Measurements from ENCODE around the gene LLGL2.

Gene LLGL2

GRCh38 chr17:75552425-75553294 lies 27.2 kb downstream of the LLGL2 start:
- DNase-seq = no peak

DNA sequence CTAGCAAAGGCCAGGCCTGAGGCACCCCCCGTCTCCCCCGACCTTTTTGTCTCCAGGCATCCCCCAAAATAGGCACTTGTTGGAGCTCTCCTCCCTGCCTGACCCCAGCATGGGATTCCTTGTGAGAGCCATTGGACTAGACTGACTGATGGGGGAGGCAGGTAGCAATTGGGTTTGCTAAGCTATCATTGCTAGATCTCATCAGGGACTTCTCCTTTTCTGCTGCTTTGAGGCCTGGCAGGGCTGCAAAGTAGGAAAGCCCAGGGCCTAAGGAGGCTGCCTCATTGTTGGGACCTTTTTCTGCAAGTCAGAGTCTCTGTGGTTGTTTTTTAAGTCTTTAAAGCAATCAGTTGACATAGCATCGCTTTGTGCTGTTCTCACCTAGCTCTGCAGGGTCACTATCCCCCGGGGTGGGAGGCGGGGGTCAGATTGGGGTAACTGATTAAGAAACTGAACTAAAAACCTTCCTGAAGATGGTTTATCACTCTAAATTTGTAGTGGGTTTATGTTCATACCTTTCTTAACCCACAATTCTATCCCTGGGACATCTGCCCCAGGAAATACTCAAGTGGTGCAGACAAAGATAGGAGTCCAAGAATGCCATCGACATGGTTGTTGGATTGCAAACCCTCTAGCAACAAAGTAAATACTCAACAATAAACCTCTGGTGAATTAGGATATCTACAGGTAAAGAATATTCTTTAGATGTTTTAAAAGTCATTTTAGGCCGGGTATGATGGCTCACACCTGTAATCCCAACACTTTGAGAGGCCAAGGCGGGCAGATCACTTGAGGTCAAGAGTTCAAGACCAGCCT lies 28.0 kb downstream of the LLGL2 start:
- no peak for DNase-seq

DNA sequence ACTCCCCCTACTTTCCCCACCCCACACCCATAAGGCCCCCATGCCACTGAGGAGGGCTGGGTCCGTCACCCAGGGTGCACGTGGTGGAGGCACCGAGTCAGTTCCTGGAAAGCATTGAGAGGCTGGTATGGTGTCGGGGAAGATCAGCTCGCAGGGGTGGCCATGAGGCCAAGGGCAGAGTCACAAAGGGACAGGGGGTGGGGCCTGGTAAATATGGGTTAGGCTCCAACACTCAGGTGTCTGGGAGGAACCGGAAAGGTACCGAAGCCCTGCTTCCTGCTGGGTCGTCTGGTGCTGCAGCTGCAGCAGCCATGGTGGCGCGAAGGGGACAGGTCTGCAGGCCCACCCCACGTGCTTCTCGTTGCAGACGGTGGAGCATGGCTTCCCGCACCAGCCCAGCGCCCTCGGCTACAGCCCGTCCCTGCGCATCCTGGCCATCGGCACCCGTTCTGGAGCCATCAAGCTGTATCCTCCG lies 30.2 kb downstream of the LLGL2 start:
- DNase-seq = no peak

DNA sequence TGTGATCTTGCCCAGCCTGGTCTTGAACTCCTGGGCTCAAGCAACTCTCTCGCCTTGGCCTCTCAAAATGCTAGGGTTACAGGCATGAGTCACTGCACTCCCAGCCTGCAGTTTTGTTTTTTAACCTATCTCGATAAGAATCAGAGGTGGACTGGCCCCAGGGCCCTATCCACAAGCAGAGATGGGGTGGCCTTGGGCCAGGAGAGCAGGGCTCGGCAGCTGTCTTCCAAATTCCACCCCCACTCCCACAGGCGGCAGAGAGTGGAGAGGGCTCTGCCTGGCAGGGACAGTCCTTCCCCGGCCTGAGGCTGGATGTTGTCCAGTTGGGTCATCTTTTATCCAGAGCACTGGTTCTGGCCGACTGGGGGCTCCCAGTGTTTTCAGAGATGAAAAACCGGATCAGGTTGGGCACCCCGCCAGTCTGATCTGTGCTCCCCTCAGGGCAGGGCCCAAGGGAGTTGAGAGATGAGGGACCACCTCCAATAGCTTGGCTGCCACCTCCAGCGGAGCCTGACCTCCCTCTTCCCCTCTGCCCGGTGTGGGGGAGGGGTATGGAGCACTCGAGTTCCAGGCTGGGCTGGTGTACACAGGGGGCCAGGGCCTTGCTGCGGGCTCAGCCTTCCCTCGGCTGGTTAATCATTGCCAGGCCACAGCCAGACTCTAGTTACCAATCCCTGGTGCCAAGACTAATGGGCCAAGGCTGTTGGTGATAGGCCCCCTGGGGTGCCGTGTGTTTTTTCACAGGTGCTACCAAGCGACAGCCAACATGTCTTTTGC lies 31.8 kb downstream of the LLGL2 start:
- no peak for DNase-seq

GRCh38 chr17:75557852-75558665 lies 32.6 kb downstream of the LLGL2 start:
- DNase-seq = no peak

DNA sequence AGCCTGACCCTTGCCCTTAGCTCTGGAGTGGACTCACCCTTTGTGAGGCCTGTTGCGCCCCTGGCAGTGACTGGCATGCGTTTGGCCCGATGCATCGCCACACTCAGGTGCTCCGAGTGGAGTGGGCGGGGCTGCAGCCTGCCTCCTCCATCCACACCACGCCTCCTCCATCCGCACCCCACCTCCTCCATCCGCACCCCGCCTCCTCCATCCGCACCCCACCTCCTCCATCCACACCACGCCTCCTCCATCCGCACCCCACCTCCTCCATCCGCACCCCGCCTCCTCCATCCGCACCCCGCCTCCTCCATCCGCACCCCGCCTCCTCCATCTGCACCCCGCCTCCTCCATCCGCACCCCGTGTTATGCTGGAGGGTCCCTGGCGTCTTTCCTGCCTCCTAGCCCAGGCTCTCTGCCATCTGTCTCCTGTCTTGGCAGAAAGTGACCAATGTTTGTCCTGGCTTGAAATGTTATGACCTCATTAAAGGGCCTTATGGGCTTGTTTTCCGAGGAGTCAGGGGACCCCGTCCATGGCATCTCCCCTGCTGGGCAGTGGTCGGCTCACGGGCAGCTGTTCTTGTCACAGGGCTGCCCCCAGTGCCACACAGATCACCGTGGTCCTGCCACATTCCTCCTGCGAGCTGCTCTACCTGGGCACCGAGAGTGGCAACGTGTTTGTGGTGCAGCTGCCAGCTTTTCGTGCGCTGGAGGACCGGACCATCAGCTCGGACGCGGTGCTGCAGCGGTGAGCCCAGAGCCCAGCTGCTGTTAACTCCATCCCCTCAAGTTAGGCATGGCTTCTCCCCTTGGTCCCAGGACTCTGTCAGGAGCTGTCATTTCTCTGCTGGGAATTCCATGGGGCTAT lies 33.4 kb downstream of the LLGL2 start:
- no peak for DNase-seq

DNA sequence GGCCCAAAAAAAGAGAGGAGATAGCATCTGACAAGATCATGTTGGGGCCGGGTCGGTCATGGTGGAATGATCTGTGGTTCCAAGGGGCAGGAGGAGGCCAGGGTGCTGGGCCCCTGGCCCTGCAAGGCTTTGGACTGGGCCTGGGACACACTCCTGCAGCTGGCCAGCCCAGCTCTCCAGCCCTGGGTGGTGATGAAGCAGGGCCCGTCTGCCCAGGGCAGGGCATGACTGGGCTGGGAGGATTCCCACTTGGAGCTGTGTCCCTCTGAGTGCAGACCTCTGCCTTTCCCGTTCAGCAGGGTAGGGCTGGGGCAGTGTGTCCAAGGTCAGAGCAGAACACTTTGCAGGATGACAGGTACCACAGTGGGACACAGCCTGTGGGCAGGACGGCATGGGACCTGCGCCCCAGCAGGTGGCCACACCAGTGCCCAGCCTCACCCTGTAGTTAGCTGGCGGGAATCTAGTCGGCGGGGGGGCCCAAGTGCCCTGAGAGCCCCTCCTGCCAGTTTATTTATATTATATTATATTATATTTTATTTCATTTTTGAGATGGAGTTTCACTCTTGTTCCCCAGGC lies 34.5 kb downstream of the LLGL2 start:
- no peak for DNase-seq

GRCh38 chr17:75561927-75562603 lies 36.6 kb downstream of the LLGL2 start:
- no peak for DNase-seq

DNA sequence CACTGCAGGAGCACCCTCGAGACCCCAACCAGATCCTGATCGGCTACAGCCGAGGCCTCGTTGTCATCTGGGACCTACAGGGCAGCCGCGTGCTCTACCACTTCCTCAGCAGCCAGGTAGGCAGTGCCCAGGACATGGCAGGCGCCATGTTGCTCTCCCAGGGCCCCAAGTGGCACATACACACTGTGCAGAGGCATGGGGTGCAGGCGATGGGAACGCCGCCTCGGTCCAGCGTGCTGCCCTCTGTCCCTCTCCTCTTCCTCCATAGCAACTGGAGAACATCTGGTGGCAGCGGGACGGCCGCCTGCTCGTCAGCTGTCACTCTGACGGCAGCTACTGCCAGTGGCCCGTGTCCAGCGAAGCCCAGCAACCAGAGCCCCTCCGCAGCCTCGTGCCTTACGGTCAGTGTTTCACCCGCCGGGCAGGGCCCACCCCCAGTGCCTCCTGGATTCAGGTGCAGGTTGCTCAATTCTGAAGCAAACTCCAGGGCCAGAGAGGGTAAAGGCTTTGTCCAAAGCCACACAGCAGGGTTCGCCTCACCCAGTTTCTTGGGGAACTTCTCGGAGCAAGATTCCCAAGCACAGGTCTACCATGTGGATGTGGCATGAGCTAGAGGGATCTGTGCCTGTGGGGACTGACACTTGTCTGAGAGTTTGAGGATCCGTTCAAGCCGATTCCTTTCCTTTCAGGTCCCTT lies 37.7 kb downstream of the LLGL2 start:
- no peak for DNase-seq

- DNase-seq = no peak
Measured at GRCh38 chr17:75564195-75564594, 38.7 kb downstream of the LLGL2 start.

- no peak for DNase-seq
Measured at GRCh38 chr17:75565066-75565465, 39.6 kb downstream of the LLGL2 start.

DNA sequence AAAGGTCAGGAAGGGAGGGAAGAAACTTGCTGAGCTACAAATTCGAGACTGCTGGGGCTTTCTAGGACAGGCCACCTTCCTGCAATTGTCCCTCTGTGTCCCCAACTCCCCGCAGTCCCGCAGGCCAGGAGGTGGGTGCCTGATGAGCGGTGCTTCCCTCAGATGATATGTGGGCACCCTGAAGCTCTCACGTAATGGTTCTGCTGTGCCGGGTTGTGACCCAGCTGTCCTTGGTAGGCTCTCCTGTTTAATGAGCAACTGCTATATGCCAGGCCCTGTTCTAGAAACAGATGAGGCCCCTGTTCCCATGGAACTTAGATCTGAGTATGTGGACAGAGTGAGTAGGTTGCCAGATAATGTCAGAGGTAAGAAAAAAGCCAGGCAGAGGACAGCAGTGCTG lies 40.1 kb downstream of the LLGL2 start:
- no peak for DNase-seq

GRCh38 chr17:75566416-75566815 lies 40.9 kb downstream of the LLGL2 start:
- no peak for DNase-seq

GRCh38 chr17:75566834-75567233 lies 41.3 kb downstream of the LLGL2 start:
- no peak for DNase-seq

DNA sequence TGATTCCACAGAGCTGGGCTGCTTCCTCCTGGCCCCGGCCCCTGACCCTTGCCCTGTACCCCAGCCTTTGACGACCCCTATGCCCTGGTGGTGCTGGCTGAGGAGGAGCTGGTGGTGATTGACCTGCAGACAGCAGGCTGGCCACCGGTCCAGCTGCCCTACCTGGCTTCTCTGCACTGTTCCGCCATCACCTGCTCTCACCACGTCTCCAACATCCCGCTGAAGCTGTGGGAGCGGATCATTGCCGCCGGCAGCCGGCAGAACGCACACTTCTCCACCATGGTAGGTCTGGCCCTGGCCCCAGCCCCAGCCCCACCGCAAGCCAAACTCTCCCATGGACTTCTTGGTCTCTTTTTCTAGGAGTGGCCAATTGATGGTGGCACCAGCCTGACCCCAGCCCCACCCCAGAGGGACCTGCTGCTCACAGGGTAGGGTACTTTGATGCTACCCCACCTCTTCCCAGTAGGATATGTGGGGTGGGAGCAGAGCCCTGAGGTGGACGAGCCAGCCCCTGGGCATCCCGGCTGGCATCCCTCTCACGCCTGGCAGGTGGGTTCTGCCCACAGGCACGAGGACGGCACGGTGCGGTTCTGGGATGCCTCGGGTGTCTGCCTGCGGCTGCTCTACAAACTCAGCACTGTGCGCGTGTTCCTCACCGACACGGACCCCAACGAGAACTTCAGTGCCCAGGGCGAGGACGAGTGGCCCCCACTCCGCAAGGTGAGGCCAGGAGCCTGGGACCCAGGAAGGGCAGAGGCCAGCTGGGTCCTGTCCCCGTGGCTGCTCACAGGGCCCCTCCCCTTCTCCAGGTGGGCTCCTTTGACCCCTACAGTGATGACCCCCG lies 43.1 kb downstream of the LLGL2 start:
- no peak for DNase-seq

- DNase-seq = no peak
Measured at GRCh38 chr17:75570034-75570676, 44.7 kb downstream of the LLGL2 start.

- DNase-seq = no peak
Measured at GRCh38 chr17:75570772-75571171, 45.3 kb downstream of the LLGL2 start.
